H9 (cell line): ENCODE measurements around the gene MBP. TPM values are rescaled to one million over a fixed set of nuclear protein-coding genes. Genes with fewer than 3 reads are reported as not detected.

ENCODE experiments used
- DNase-seq: peaks from one replicate; pipeline ENCODE4 v3.0.0-alpha.2; 2017
- H2AFZ ChIP-seq: one replicate; pipeline ENCODE4 v1.6.1; 2013; ENCODE audit warnings: mild to moderate bottlenecking, low read length, control low read depth, moderate library complexity
- H2AK5ac ChIP-seq: 2 replicates; pipeline ENCODE4 v1.6.1; 2013; ENCODE audit warnings: low read length, control low read depth, mixed read lengths; ENCODE audit not compliant: insufficient read length
- H2BK120ac ChIP-seq: one replicate; pipeline ENCODE4 v1.6.1; 2013; ENCODE audit warnings: low read depth, mild to moderate bottlenecking, low read length, control low read depth, inconsistent platforms; ENCODE audit not compliant: poor library complexity, severe bottlenecking
- H2BK12ac ChIP-seq: 2 replicates; pipeline ENCODE4 v1.6.1; 2013; ENCODE audit warnings: low read length, control low read depth, mixed read lengths, low read depth; ENCODE audit not compliant: insufficient read length
- H2BK15ac ChIP-seq: 2 replicates; pipeline ENCODE4 v1.6.1; 2013; ENCODE audit warnings: low read depth, low read length, control low read depth
- H2BK20ac ChIP-seq: one replicate; pipeline ENCODE4 v1.6.1; 2013; ENCODE audit warnings: low read depth, mild to moderate bottlenecking, low read length, control low read depth, inconsistent platforms; ENCODE audit not compliant: poor library complexity, severe bottlenecking
- H2BK5ac ChIP-seq: 2 replicates; pipeline ENCODE4 v1.6.1; 2013; ENCODE audit warnings: low read length, control low read depth, mixed read lengths; ENCODE audit not compliant: insufficient read length
- H3K14ac ChIP-seq: 2 replicates; pipeline ENCODE4 v1.6.1; 2013; ENCODE audit warnings: low read length, control low read depth; ENCODE audit not compliant: insufficient read depth
- H3K18ac ChIP-seq: 2 replicates; pipeline ENCODE4 v1.6.1; 2013; ENCODE audit warnings: low read depth, mild to moderate bottlenecking, mixed read lengths, low read length, control low read depth; ENCODE audit not compliant: insufficient read length
- H3K23ac ChIP-seq: 2 replicates; pipeline ENCODE4 v1.6.1; 2013; ENCODE audit warnings: low read length, control low read depth, mixed read lengths, low read depth; ENCODE audit not compliant: insufficient read length
- H3K23me2 ChIP-seq: 2 replicates; pipeline ENCODE4 v1.6.1; 2013; ENCODE audit warnings: low read depth, mild to moderate bottlenecking, mixed read lengths, low read length, control low read depth; ENCODE audit not compliant: insufficient read length, poor library complexity, severe bottlenecking
- H3K27ac ChIP-seq: 2 replicates; pipeline ENCODE4 v1.5.1; 2013; ENCODE audit warnings: low read length, control low read depth, mixed read lengths, low read depth; ENCODE audit not compliant: insufficient read length
- H3K27me3 ChIP-seq: 2 replicates; pipeline ENCODE4 v1.6.1; 2013; ENCODE audit warnings: low read length, control low read depth, inconsistent platforms; ENCODE audit not compliant: insufficient read depth
- H3K4ac ChIP-seq: 2 replicates; pipeline ENCODE4 v1.6.1; 2013; ENCODE audit warnings: low read depth, mild to moderate bottlenecking, control low read depth, inconsistent platforms, low read length, moderate library complexity
- H3K4me1 ChIP-seq: 2 replicates; pipeline ENCODE4 v1.6.1; 2013; ENCODE audit warnings: low read length, control low read depth, inconsistent platforms; ENCODE audit not compliant: insufficient read depth
- H3K4me2 ChIP-seq: 2 replicates; pipeline ENCODE4 v1.6.1; 2013; ENCODE audit warnings: low read length, control low read depth, mixed read lengths; ENCODE audit not compliant: insufficient read length, insufficient read depth
- H3K56ac ChIP-seq: 2 replicates; pipeline ENCODE4 v1.6.1; 2013; ENCODE audit warnings: low read depth, mild to moderate bottlenecking, mixed read lengths, low read length, control low read depth; ENCODE audit not compliant: insufficient read length
- H3K79me1 ChIP-seq: 2 replicates; pipeline ENCODE4 v1.6.1; 2013; ENCODE audit warnings: low read depth, mild to moderate bottlenecking, moderate library complexity, low read length, control low read depth, inconsistent platforms; ENCODE audit not compliant: insufficient read depth, poor library complexity, severe bottlenecking
- H3K79me2 ChIP-seq: 2 replicates; pipeline ENCODE4 v1.6.1; 2013; ENCODE audit warnings: low read length, control low read depth, inconsistent platforms; ENCODE audit not compliant: insufficient read depth
- H3K9ac ChIP-seq: 2 replicates; pipeline ENCODE4 v1.6.1; 2013; ENCODE audit warnings: low read length, control low read depth, mixed read lengths; ENCODE audit not compliant: insufficient read length; ENCODE audit errors: extremely low read depth
- H3K9me3 ChIP-seq: one replicate; pipeline ENCODE4 v1.6.1; 2013; ENCODE audit warnings: low read depth, low read length, inconsistent platforms; ENCODE audit not compliant: control insufficient read depth
- H3T11ph ChIP-seq: one replicate; pipeline ENCODE4 v1.6.1; 2013; ENCODE audit warnings: mild to moderate bottlenecking, low read length, control low read depth, inconsistent platforms
- H4K20me1 ChIP-seq: one replicate; pipeline ENCODE4 v1.6.1; 2013; ENCODE audit not compliant: control insufficient read depth, insufficient read length, insufficient read depth
- H4K5ac ChIP-seq: 2 replicates; pipeline ENCODE4 v1.6.1; 2013; ENCODE audit warnings: low read depth, mild to moderate bottlenecking, mixed read lengths, low read length, control low read depth; ENCODE audit not compliant: insufficient read length
- H4K8ac ChIP-seq: replicated peaks from 2 replicates; pipeline ENCODE4 v1.6.1; 2013; ENCODE audit warnings: low read length, control low read depth, mixed read lengths, low read depth; ENCODE audit not compliant: insufficient read length
- H4K91ac ChIP-seq: 2 replicates; pipeline ENCODE4 v1.6.1; 2013; ENCODE audit warnings: low read depth, mild to moderate bottlenecking, moderate library complexity, mixed read lengths, low read length, control low read depth; ENCODE audit not compliant: insufficient read length
- H3K27ac Mint-ChIP-seq, 3 experiments: 2 replicates in 2 of 3; 3 replicates in 1 of 3; pipeline ENCODE4 v1.8.0; 2020 to 2021; ENCODE audit warnings: mixed read lengths in 3 of 3, mild to moderate bottlenecking in 1 of 3, moderate library complexity in 1 of 3
- H3K27me3 Mint-ChIP-seq: 2 replicates; pipeline ENCODE4 v1.8.0; 2021; ENCODE audit warnings: low read depth, mild to moderate bottlenecking, moderate library complexity, mixed read lengths
- H3K36me3 Mint-ChIP-seq, 3 experiments: 2 replicates in 2 of 3; 3 replicates in 1 of 3; pipeline ENCODE4 v1.8.0; 2020 to 2021; ENCODE audit warnings: low read depth in 3 of 3, mixed read lengths in 3 of 3; ENCODE audit not compliant: insufficient read depth in 1 of 3
- H3K4me1 Mint-ChIP-seq, 2 experiments: 2 replicates each; pipeline ENCODE4 v1.8.0; 2020; ENCODE audit warnings: mixed read lengths in 2 of 2
- H3K4me3 Mint-ChIP-seq, 2 experiments: 2 replicates in 1 of 2; 3 replicates in 1 of 2; pipeline ENCODE4 v1.8.0; 2020 to 2021; ENCODE audit warnings: mild to moderate bottlenecking in 2 of 2, mixed read lengths in 2 of 2, moderate library complexity in 1 of 2
- H3K9me3 Mint-ChIP-seq, 2 experiments: 2 replicates in 1 of 2; 3 replicates in 1 of 2; pipeline ENCODE4 v1.8.0; 2020; ENCODE audit warnings: mild to moderate bottlenecking in 2 of 2, mixed read lengths in 2 of 2, moderate library complexity in 1 of 2
- WGBS: extraction: QIAGEN DNeasy Blood & Tissue Kit; methylation state at CpG from one replicate; pipeline ENCODE4 v1.1.7; 2013; ENCODE audit warnings: missing lambda C conversion rate, low lambda C conversion rate, mixed read lengths; ENCODE audit not compliant: insufficient read length; ENCODE audit errors: extremely low coverage; 5-methylcytosine and 5-hydroxymethylcytosine counted together
- total RNA-seq: library from RNA; stranded (reverse); gene quantifications from 2 replicates; pipeline ENCODE4 v1.2.1, GENCODE V29; 2021
- TF ChIP-seq, protein P1 (sequence below): fragments of 200-600 bp; sonication (generic); conservative IDR thresholded peaks from 3 replicates; pipeline ENCODE4 v1.8.0; 2021; ENCODE audit warnings: antibody characterized with exemption, mild to moderate bottlenecking

Gene MBP
- total RNA-seq, 1 experiment from 2014 or later: 8.6 TPM

DNA sequence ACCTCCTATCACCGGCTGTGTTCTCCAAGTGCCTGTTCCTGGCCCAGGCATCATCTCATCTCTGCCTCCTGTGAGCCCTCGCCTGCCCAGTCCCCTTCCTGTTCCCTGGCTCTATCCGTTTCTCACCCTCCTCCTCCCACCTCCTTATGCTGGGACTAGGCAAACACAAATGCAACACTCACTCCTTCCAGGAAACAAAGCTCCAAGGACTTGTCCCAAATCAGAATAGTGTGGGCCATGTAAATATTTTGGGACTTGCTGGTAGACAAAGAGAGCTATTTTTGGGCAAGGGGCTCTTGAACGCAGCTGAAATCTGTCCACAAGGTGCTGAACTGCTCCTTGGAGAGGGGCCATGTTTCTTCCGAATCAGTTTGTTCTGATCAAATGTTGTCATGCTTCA, 25.3 kb downstream of the MBP start:
- Mint-ChIP-seq H3K36me3 (peaks cover 0 to 5% (median 0%) of the 10 kb centered on the region in 3 experiments; a peak in 2 of 7 replicates), H3K27ac (peak overlapping the region in 1 of 3 experiments; percentile 13; a peak in 1 of 7 replicates), H3K4me1 (peaks cover 14 to 21% of the 10 kb centered on the region in 2 experiments), H3K27me3 (no peaks in the 10 kb centered on the region), H3K9me3 (no peaks in the 10 kb centered on the region), H3K4me3 (no peak overlapping the region)
- H3K18ac ChIP-seq: no peak overlapping the region
- H2BK12ac ChIP-seq: no peak overlapping the region
- no peak overlapping the region for H3K27ac ChIP-seq
- no peak overlapping the region for H2AK5ac ChIP-seq
- H4K20me1 ChIP-seq: no peaks in the 10 kb centered on the region
- H3K4me2 ChIP-seq: no peak overlapping the region
- no peak for DNase-seq
- no peak overlapping the region for H3K23ac ChIP-seq
- no peak overlapping the region for H4K91ac ChIP-seq
- H3K23me2 ChIP-seq: no peaks in the 10 kb centered on the region
- no peak overlapping the region for H2BK15ac ChIP-seq
- H3K9ac ChIP-seq: no peak overlapping the region
- no peak overlapping the region for H2BK5ac ChIP-seq
- no peaks in the 10 kb centered on the region for H3K9me3 ChIP-seq
- H3K56ac ChIP-seq: no peak overlapping the region
- TF ChIP-seq, protein P1, sequence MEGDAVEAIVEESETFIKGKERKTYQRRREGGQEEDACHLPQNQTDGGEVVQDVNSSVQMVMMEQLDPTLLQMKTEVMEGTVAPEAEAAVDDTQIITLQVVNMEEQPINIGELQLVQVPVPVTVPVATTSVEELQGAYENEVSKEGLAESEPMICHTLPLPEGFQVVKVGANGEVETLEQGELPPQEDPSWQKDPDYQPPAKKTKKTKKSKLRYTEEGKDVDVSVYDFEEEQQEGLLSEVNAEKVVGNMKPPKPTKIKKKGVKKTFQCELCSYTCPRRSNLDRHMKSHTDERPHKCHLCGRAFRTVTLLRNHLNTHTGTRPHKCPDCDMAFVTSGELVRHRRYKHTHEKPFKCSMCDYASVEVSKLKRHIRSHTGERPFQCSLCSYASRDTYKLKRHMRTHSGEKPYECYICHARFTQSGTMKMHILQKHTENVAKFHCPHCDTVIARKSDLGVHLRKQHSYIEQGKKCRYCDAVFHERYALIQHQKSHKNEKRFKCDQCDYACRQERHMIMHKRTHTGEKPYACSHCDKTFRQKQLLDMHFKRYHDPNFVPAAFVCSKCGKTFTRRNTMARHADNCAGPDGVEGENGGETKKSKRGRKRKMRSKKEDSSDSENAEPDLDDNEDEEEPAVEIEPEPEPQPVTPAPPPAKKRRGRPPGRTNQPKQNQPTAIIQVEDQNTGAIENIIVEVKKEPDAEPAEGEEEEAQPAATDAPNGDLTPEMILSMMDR: no peak
- H3T11ph ChIP-seq: no peak overlapping the region
- no peaks in the 10 kb centered on the region for H3K79me2 ChIP-seq
- no peak overlapping the region for H2BK20ac ChIP-seq
- no peaks in the 10 kb centered on the region for H3K79me1 ChIP-seq
- H3K4ac ChIP-seq: no peak overlapping the region
- no peak overlapping the region for H2AFZ ChIP-seq
- no peak overlapping the region for H4K5ac ChIP-seq
- no peak overlapping the region for H4K8ac ChIP-seq
- H2BK120ac ChIP-seq: no peak overlapping the region
- H3K14ac ChIP-seq: no peak overlapping the region
- peaks cover 6% of the 10 kb centered on the region for H3K4me1 ChIP-seq
- no CpG with 5 or more reads among the region's 5 CpGs for WGBS
- no peaks in the 10 kb centered on the region for H3K27me3 ChIP-seq
